HL-60 (cell line): Measurements from ENCODE around the gene SYCN.
"Not testable (repeated sequence)": the region's sequence is repeated elsewhere in the genome, so short reads cannot be mapped to it uniquely, and the experiment has no call there.

Source experiments
- DNase-seq, 2 experiments: peaks; one replicate each; pipeline ENCODE4 v3.0.0-alpha.2; 2010 to 2020; ENCODE audit warnings: low read depth in 1 of 2, low spot score in 1 of 2
- H3K27ac ChIP-seq: fragments of 250-450 bp; sonication (Bioruptor Pico); replicated peaks from 2 replicates; pipeline ENCODE4 v1.5.1; 2020; ENCODE audit warnings: mild to moderate bottlenecking, moderate library complexity
- H3K27me3 ChIP-seq: fragments of 250-450 bp; sonication (Bioruptor Pico); 2 replicates; pipeline ENCODE4 v1.5.1; 2021; ENCODE audit warnings: mild to moderate bottlenecking, moderate library complexity; ENCODE audit not compliant: insufficient read depth, poor library complexity, severe bottlenecking
- H3K4me3 ChIP-seq: replicated peaks from 2 replicates; pipeline ENCODE4 v1.5.1; 2011; ENCODE audit warnings: mild to moderate bottlenecking, control low read depth, low read length; ENCODE audit not compliant: insufficient read depth
- GABPA ChIP-seq: IDR thresholded peaks from 2 replicates; pipeline ENCODE4 v1.6.1; 2012; ENCODE audit warnings: low read depth
- POLR2AphosphoS5 ChIP-seq: IDR thresholded peaks from 2 replicates; pipeline ENCODE4 v1.6.1; 2012; ENCODE audit warnings: low read depth
- SPI1 ChIP-seq: IDR thresholded peaks from 2 replicates; pipeline ENCODE4 v1.6.1; 2012; ENCODE audit warnings: low read depth, mild to moderate bottlenecking, borderline replicate concordance
- TF ChIP-seq, protein P1 (sequence below): IDR thresholded peaks from 2 replicates; pipeline ENCODE4 v1.6.1; 2012; ENCODE audit warnings: low read depth; ENCODE audit not compliant: insufficient replicate concordance
- TF ChIP-seq, protein P2 (sequence below): IDR thresholded peaks from one replicate; pipeline ENCODE4 v1.5.1; 2011; ENCODE audit warnings: low read length, control low read depth, inconsistent platforms; ENCODE audit not compliant: insufficient read depth

Gene SYCN

DNA sequence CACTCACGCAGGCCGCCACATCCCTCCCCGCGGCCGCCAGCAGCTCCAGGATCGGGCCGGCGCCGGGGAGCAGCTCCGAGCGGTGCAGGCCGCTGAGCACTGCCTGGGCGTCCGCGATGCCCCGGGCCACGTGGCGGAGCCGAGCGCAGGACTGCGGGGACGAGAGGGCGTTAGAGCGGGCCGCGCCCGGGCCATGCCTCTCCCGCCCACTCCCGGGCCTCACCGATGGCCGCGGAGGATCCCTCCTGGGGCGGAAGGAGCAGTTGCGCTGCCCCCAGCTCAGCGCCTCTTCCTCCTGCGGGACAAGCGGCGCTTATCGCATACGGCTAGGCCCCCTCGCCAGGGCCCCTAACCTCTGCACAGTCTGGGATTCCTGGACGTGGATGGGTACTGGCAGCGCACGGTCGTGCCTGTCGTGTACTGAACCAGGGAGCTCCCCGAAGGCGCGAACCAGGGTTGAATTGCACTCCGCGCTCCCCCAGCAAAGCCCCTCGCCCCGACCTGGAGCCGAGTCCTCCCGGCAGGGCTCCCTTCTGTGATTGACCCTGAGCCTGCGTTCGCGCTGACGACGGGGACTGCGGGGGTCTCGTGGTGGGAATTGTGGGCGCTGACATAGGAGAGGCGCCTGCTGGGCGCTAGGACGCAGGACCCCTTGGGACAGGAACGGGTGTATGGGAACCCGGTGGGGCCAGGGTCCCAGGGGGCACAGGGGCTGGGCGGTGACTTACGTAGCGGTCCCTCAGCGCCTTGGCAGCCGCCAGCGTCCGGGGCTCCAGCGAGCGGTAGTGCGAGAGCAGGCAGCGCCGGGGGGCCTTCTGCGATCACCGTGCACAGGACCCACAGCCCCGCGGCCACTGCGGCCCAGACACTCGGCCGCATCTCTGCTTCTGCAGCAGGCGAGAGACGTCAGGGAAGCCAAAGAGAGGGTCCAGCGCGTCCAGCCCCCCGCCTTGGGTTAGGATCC is 43.9 kb upstream of the SYCN start:
- no peak overlapping the region for H3K4me3 ChIP-seq
- H3K27ac ChIP-seq, result no peak overlapping the region
- TF ChIP-seq, protein P1, sequence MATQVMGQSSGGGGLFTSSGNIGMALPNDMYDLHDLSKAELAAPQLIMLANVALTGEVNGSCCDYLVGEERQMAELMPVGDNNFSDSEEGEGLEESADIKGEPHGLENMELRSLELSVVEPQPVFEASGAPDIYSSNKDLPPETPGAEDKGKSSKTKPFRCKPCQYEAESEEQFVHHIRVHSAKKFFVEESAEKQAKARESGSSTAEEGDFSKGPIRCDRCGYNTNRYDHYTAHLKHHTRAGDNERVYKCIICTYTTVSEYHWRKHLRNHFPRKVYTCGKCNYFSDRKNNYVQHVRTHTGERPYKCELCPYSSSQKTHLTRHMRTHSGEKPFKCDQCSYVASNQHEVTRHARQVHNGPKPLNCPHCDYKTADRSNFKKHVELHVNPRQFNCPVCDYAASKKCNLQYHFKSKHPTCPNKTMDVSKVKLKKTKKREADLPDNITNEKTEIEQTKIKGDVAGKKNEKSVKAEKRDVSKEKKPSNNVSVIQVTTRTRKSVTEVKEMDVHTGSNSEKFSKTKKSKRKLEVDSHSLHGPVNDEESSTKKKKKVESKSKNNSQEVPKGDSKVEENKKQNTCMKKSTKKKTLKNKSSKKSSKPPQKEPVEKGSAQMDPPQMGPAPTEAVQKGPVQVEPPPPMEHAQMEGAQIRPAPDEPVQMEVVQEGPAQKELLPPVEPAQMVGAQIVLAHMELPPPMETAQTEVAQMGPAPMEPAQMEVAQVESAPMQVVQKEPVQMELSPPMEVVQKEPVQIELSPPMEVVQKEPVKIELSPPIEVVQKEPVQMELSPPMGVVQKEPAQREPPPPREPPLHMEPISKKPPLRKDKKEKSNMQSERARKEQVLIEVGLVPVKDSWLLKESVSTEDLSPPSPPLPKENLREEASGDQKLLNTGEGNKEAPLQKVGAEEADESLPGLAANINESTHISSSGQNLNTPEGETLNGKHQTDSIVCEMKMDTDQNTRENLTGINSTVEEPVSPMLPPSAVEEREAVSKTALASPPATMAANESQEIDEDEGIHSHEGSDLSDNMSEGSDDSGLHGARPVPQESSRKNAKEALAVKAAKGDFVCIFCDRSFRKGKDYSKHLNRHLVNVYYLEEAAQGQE, result no peak
- TF ChIP-seq, protein P2, sequence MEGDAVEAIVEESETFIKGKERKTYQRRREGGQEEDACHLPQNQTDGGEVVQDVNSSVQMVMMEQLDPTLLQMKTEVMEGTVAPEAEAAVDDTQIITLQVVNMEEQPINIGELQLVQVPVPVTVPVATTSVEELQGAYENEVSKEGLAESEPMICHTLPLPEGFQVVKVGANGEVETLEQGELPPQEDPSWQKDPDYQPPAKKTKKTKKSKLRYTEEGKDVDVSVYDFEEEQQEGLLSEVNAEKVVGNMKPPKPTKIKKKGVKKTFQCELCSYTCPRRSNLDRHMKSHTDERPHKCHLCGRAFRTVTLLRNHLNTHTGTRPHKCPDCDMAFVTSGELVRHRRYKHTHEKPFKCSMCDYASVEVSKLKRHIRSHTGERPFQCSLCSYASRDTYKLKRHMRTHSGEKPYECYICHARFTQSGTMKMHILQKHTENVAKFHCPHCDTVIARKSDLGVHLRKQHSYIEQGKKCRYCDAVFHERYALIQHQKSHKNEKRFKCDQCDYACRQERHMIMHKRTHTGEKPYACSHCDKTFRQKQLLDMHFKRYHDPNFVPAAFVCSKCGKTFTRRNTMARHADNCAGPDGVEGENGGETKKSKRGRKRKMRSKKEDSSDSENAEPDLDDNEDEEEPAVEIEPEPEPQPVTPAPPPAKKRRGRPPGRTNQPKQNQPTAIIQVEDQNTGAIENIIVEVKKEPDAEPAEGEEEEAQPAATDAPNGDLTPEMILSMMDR, result no peak
- TF ChIP-seq GABPA (no peak), SPI1 (no peak), POLR2AphosphoS5 (no peak)
- H3K27me3 ChIP-seq, result peaks cover 12% of the 10 kb centered on the region
- DNase-seq, result no peak

DNA sequence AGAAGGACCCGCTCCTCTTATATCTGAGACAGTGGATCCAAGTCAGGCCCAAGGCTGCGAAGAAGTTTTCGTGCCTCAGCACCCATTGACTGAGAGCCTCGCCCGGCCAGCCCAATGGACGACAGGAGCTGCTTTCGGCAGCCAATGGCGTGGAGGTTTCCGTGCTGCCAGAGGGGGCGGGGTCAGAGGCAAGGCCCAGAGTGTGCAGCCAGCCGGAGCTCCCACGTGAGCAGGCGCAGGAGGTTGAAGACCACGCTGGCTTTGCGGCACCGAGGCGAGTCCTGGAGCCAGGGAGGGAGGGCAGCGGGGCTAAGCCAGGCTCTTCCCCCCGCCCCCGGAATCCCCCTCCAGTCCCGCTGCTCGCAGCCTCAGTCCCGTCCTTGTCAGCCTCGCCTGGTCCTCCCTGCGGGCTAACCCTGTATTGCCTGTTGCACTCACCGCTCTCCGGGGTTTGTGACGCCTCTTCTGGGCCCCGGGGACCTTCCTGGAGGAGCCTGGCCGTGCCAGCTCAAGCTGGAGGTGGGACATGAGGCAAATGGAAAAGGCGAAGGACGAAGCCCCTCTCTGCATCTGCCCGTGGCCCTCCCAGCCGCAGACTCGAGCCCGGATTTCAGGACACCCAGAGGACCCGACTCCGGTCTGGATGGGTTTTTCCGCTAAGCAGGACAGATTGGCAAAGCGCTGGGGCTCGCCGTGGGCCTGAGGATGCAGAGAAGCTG is 43.0 kb upstream of the SYCN start:
- Histone ChIP-seq H3K27me3 (peaks cover 7% of the 10 kb centered on the region), H3K27ac (no peak overlapping the region), H3K4me3 (no peak overlapping the region)
- DNase-seq, result no peak
- TF ChIP-seq, protein P1, result no peak
- TF ChIP-seq, protein P2, result no peak
- TF ChIP-seq POLR2AphosphoS5 (no peak), SPI1 (no peak), GABPA (no peak)

DNA sequence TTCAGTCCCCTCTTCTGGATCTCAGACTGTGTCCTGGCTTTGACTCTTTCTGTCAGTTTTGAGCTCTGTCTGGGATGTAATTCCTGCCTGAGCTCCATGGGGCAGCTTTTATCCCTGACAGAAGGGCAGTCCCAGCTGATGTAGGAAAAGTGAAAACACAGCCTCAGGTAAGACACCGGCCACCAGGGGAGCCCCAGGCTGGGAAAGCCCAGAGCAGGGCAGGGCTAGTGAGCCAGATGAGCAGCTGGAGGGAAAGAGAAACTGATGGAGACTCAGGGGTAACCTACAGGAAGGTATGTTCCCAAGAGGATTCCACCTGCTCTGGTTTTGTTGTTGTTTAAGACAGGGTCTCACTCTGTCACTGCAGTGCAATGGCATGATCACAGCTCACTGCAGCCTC is 41.1 kb upstream of the SYCN start:
- H3K4me3 ChIP-seq, H3K27ac ChIP-seq, DNase-seq, H3K27me3 ChIP-seq: not testable (repeated sequence)

DNA sequence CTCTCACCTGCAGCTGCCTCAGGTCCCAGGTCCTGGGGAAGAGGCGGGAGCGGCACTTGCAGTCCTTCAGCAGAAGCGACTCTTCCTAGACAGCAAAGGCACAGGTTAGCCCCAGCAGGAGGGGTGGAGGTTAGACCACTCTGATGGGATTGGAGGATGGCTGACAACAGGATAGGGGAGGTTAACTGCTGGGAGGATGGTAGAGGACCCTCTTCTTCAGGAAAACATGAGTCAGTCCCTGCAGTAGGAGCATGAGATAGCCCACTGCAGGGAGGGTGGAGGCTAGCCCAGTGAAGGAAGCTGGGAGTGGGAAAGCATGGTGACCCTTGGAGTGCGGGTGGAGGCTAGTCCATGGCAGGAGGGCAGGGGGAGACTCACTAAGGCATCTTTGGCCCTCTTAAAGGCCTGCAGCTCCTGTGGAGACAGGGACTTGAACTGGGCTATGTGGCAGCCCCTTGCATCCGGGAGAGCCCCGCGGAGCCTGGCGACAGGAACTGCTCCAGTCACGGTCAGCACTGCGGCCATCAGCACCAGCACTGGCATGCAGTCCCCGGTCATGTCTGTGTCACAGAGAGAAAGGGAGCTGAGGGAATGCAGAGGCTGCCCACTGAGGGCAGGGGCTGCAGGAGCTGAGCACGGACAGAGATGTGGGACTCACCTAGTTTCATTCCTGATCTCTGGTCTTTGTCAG is 40.5 kb upstream of the SYCN start, which contains the start of gene IFNL3:
Gene IFNL3 (minus strand): TSS at position 597 of the 691 bp plus-strand sequence. CDS start 39 bp downstream, at position 558.
- H3K27me3 ChIP-seq, H3K4me3 ChIP-seq: not testable (repeated sequence)

DNA sequence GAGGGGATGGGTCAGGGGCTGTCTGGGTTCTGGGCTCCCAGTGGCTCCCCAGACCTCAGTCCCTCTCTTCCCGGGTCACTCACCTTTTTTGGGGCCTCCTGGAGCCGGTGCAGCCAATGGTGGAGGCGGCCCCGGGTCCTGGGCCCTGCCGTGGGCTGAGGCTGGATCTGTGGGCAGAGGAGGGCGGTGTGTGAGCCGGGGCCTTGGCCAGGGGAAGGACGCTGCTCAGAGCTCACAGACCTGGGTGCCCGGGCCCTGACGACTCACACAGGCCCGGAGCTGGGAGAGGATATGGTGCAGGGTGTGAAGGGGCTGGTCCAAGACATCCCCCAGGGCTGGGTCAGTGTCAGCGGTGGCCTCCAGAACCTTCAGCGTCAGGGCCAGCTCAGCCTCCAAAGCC is 39.7 kb upstream of the SYCN start:
- H3K4me3 ChIP-seq, DNase-seq, H3K27me3 ChIP-seq, H3K27ac ChIP-seq: not testable (repeated sequence)

More for the DNA sequence above, 40.5 kb upstream of the SYCN start, which contains the start of gene IFNL3:
- H3K27ac ChIP-seq, DNase-seq: not testable (repeated sequence)
